Colonic mucosa (tissue), 4 donors: ENCODE measurements around the gene ARHGEF16. TPM values are rescaled to one million over a fixed set of nuclear protein-coding genes. Genes with fewer than 3 reads are reported as not detected.

Experiments used
- DNase-seq: peaks from one replicate; pipeline ENCODE4 v3.0.0-alpha.2; 2020
- H3K27ac ChIP-seq: fragments of 200-600 bp; one replicate; pipeline ENCODE4 v1.8.0; 2021
- H3K27me3 ChIP-seq: fragments of 200-600 bp; one replicate; pipeline ENCODE4 v1.8.0; 2021
- H3K36me3 ChIP-seq: fragments of 200-600 bp; one replicate; pipeline ENCODE4 v1.8.0; 2021
- H3K4me1 ChIP-seq: fragments of 200-600 bp; one replicate; pipeline ENCODE4 v1.8.0; 2021; ENCODE audit warnings: mild to moderate bottlenecking
- H3K4me3 ChIP-seq: fragments of 200-600 bp; one replicate; pipeline ENCODE4 v1.8.0; 2021
- H3K9ac ChIP-seq, 2 donors: one replicate each; pipeline ENCODE4 v1.7.0; 2013; ENCODE audit warnings: control low read depth in 2 of 2, low read depth in 2 of 2, low read length in 2 of 2
- H3K9me3 ChIP-seq: fragments of 200-600 bp; one replicate; pipeline ENCODE4 v1.8.0; 2021
- CTCF ChIP-seq: fragments of 200-600 bp; IDR thresholded peaks from one replicate; pipeline ENCODE4 v1.8.0; 2022; ENCODE audit warnings: antibody characterized with exemption, mild to moderate bottlenecking
- intact Hi-C: fragments of 100-400 bp; cut with DNase I; formaldehyde crosslinking; loops from one replicate; pipeline ENCODE4 v1.14.1; 2022
- total RNA-seq, 2 donors: library from RNA; stranded (reverse); fragmentation: NEBNext Ultra II Directional in 1 of 2; extraction: Animal tissue kit (Norgen Biotek cat#: 25700) in 1 of 2; gene quantifications; one replicate each; pipeline ENCODE4 v1.2.1, GENCODE V29; 2021
- donor health status: healthy.
- donor health status: DM: no; HTN: no; CAD: no.
- donor health status: DM: no; HTN: no; CAD: no.

Gene ARHGEF16
- total RNA-seq, 2 donors from 2014 or later: 77.3 to 90.2 TPM

- no peak for TF ChIP-seq CTCF
- H3K27ac ChIP-seq: no peak overlapping the region
- intact Hi-C loops: loop anchor here (10.0 kb wide), 1 partner anchor 226 kb away; no protein-coding TSS in a partner anchor
- no peak overlapping the region for H3K9ac ChIP-seq
- H3K36me3 ChIP-seq: no peaks in the 10 kb centered on the region
- no peaks in the 10 kb centered on the region for H3K4me1 ChIP-seq
- H3K9me3 ChIP-seq: no peaks in the 10 kb centered on the region
- no peaks in the 10 kb centered on the region for H3K27me3 ChIP-seq
- DNase-seq: no peak
- H3K4me3 ChIP-seq: no peak overlapping the region
Observed at GRCh38 chr1:3498246-3498930, 43.9 kb downstream of the ARHGEF16 start.

GRCh38 chr1:3498986-3499385 is 44.5 kb downstream of the ARHGEF16 start:
- Histone ChIP-seq H3K36me3 (no peaks in the 10 kb centered on the region), H3K27ac (no peak overlapping the region), H3K9me3 (no peaks in the 10 kb centered on the region), H3K27me3 (no peaks in the 10 kb centered on the region), H3K9ac (no peak overlapping the region), H3K4me1 (no peaks in the 10 kb centered on the region), H3K4me3 (no peak overlapping the region)
- no peak for DNase-seq
- intact Hi-C loops: loop anchor here (10.0 kb wide), 1 partner anchor 226 kb away; no protein-coding TSS in a partner anchor
- TF ChIP-seq CTCF: no peak

- Histone ChIP-seq H3K4me1 (no peaks in the 10 kb centered on the region), H3K27ac (no peak overlapping the region), H3K4me3 (no peak overlapping the region), H3K27me3 (no peaks in the 10 kb centered on the region), H3K9me3 (no peaks in the 10 kb centered on the region), H3K9ac (no peak overlapping the region), H3K36me3 (no peaks in the 10 kb centered on the region)
- TF ChIP-seq CTCF: no peak
- intact Hi-C loops: loop anchor here (10.0 kb wide), 1 partner anchor 225 kb away; no protein-coding TSS in a partner anchor
- DNase-seq: no peak
Observed at GRCh38 chr1:3499611-3500010, 45.1 kb downstream of the ARHGEF16 start.

GRCh38 chr1:3500265-3500835 is 45.9 kb downstream of the ARHGEF16 start:
- no peak for DNase-seq
- H3K9ac ChIP-seq: no peak overlapping the region

GRCh38 chr1:3501437-3501836 is 47.0 kb downstream of the ARHGEF16 start:
- Histone ChIP-seq H3K36me3 (no peaks in the 10 kb centered on the region), H3K4me3 (no peak overlapping the region)
- intact Hi-C loops: no loop called here

More at GRCh38 chr1:3500265-3500835, 45.9 kb downstream of the ARHGEF16 start:
- no peaks in the 10 kb centered on the region for H3K36me3 ChIP-seq
- no peaks in the 10 kb centered on the region for H3K4me1 ChIP-seq
- intact Hi-C loops: no loop called here
- TF ChIP-seq CTCF: no peak
- H3K4me3 ChIP-seq: no peak overlapping the region
- H3K27me3 ChIP-seq: no peaks in the 10 kb centered on the region
- no peak overlapping the region for H3K27ac ChIP-seq
- no peaks in the 10 kb centered on the region for H3K9me3 ChIP-seq

More at GRCh38 chr1:3501437-3501836, 47.0 kb downstream of the ARHGEF16 start:
- Histone ChIP-seq H3K9ac (no peak overlapping the region), H3K9me3 (no peaks in the 10 kb centered on the region), H3K27ac (no peak overlapping the region), H3K4me1 (no peaks in the 10 kb centered on the region), H3K27me3 (no peaks in the 10 kb centered on the region)
- no peak for TF ChIP-seq CTCF
- no peak for DNase-seq
